ENCODE data around the gene FAM200C. TPM values are rescaled to one million over a fixed set of nuclear protein-coding genes. Genes with fewer than 3 reads are reported as not detected.

Gene FAM200C
- total RNA-seq, 4 donors from 2014 or later = 0.87 to 3.2 (median 1.8) TPM

DNA sequence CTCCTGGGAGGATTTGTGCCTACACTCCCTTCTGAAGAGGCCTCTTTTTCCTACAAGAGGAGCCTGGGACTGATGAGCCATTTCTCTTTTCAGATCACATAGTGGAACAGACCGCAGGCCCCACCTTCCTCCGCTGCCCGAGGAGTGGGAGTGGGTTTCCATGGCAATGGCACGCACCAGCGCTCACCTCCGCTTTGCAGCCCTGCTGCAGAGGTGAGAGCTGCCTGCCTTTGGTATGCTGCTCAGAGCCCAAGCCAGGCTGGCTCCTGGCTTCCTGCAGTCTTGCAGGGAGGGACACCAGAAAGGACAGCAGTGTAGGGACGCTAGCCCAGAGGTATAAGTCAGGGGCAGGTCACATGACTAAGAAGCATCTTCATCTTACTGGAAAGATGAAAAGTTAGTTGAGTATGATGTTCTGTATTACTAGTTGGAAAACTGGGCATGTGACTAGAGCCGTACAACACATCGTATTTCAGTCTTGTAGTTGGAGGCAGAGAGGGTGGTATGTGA, 34.2 kb upstream of the FAM200C start:
- TF ChIP-seq POLR2A (IDR thresholded peaks at IDR 0.05) = no peak
- TF ChIP-seq, protein P1, sequence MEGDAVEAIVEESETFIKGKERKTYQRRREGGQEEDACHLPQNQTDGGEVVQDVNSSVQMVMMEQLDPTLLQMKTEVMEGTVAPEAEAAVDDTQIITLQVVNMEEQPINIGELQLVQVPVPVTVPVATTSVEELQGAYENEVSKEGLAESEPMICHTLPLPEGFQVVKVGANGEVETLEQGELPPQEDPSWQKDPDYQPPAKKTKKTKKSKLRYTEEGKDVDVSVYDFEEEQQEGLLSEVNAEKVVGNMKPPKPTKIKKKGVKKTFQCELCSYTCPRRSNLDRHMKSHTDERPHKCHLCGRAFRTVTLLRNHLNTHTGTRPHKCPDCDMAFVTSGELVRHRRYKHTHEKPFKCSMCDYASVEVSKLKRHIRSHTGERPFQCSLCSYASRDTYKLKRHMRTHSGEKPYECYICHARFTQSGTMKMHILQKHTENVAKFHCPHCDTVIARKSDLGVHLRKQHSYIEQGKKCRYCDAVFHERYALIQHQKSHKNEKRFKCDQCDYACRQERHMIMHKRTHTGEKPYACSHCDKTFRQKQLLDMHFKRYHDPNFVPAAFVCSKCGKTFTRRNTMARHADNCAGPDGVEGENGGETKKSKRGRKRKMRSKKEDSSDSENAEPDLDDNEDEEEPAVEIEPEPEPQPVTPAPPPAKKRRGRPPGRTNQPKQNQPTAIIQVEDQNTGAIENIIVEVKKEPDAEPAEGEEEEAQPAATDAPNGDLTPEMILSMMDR (IDR thresholded peaks at IDR 0.05) = no peak
- Histone ChIP-seq H3K9me3 (no peaks in the 10 kb centered on the region), H3K27ac (peak overlapping the region in 2 of 4 donors; percentile 1 to 59), H3K27me3 (no peaks in the 10 kb centered on the region), H3K36me3 (peaks cover 0 to 14% (median 0%) of the 10 kb centered on the region in 3 donors), H3K4me1 (peaks cover 0 to 34% (median 7%) of the 10 kb centered on the region in 3 donors), H3K4me3 (no peak overlapping the region)
- no peak for DNase-seq
- WGBS, 2 donors = 16 to 33% methylated on average over 5 to 9 of the region's 9 CpGs
- intact Hi-C loops (cut with DNase I) = no loop called here

DNA sequence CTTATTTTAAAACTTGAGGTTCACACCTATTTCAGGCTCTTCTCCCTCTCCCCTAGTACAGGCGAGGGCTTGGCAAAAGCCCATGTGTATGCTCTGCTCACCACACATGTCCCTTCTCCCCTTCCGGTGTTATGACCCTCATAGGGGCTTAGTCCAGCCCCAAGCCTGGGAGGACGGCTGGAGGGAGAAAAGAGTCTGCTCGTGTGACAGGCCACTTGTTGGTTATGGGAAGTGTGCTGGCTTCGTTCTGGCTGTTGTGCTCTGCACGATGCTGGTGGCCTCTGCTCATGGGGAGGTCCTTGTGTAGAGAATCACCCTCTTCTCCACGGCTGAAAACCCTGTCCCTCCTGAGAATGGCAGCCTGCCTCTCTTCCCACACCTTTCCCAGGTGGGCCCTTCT, 32.9 kb upstream of the FAM200C start:
- no peak for DNase-seq
- Histone ChIP-seq H3K27me3 (no peaks in the 10 kb centered on the region), H3K4me1 (peaks cover 0 to 25% (median 3%) of the 10 kb centered on the region in 3 donors), H3K4me3 (no peak overlapping the region), H3K36me3 (peaks cover 0 to 27% (median 0%) of the 10 kb centered on the region in 3 donors), H3K9me3 (no peaks in the 10 kb centered on the region), H3K27ac (no peak overlapping the region)
- TF ChIP-seq POLR2A (IDR thresholded peaks at IDR 0.05) = no peak
- TF ChIP-seq, protein P1 (IDR thresholded peaks at IDR 0.05) = no peak
- 86 to 87% methylated on average over 6 of the region's 7 CpGs for WGBS, 2 donors
- intact Hi-C loops (cut with DNase I) = no loop called here

DNA sequence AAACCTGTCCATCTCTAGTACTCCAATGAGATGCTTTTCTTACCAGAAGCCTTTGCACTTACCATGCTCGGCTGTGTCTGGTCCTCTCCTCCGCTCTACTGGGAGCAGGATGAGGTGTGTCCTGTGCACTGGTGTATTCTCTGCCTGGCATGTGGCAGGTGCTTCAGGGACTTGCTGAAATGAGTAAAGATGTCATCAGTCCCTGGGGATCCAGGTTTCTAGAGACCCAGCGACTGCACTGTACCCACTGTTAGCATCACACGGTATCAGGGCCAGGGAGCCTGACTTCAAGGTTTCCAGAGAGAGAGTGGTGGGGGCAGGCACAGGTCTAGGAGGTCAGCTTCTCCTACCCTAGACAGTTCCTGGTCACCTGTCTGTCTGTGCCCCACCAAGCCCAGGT, 32.3 kb upstream of the FAM200C start:
- Histone ChIP-seq H3K27ac (no peak overlapping the region), H3K27me3 (no peaks in the 10 kb centered on the region), H3K9me3 (no peaks in the 10 kb centered on the region), H3K36me3 (peaks cover 0 to 33% (median 0%) of the 10 kb centered on the region in 3 donors), H3K4me3 (no peak overlapping the region), H3K4me1 (peaks cover 0 to 25% (median 3%) of the 10 kb centered on the region in 3 donors)
- no peak for TF ChIP-seq POLR2A (IDR thresholded peaks at IDR 0.05)
- TF ChIP-seq, protein P1 (IDR thresholded peaks at IDR 0.05) = no peak
- no peak for DNase-seq
- intact Hi-C loops (cut with DNase I) = no loop called here
- WGBS, 2 donors = 83 to 92% methylated on average over 2 to 3 of the region's 4 CpGs

DNA sequence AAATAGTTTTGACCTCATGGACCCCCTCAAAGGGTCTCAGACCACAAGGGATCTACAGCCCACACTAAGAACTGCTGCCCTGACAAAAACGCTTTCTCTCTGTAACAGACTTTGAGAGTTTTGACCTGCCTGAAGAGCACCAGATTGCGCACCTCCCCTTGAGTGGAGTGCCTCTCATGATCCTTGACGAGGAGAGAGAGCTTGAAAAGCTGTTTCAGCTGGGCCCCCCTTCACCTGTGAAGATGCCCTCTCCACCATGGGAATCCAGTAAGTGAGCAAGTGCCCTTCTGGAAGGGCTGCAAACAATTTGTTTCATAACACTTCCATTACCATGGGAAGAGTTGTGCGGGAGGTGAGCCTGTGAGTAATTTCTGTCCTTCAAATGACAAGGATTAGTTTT, 27.8 kb upstream of the FAM200C start:
- H3K27ac ChIP-seq = no peak overlapping the region
- no peaks in the 10 kb centered on the region for H3K27me3 ChIP-seq
- 97 to 100% methylated on average over 2 to 4 of the region's 4 CpGs for WGBS, 2 donors
- H3K9me3 ChIP-seq = no peaks in the 10 kb centered on the region
- H3K36me3 ChIP-seq = peaks cover 0 to 40% (median 0%) of the 10 kb centered on the region in 3 donors
- no peak for TF ChIP-seq POLR2A (IDR thresholded peaks at IDR 0.05)
- TF ChIP-seq, protein P1 (IDR thresholded peaks at IDR 0.05) = no peak
- peaks cover 3 to 28% (median 12%) of the 10 kb centered on the region in 3 donors for H3K4me1 ChIP-seq
- intact Hi-C loops (cut with DNase I) = no loop called here
- no peak overlapping the region for H3K4me3 ChIP-seq
- DNase-seq = no peak

DNA sequence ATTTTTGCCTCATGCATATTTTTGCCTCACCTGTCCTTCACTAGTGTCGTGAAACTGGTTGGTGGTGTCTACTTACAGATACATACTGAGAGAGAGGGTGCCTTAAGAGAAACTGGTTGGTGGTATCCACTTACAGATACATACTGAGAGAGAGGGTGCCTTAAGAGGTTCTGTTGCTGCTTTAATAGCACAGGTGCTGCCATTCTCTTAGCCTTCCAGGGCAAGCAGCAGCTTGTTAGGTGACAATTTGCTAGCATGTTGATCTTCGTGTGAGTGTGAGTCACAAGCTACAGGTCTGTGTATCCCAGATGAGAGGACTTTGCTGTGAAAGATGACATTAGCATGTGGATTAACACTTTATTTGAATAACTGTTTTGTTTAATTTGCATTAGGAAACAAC, 23.2 kb upstream of the FAM200C start:
- DNase-seq = no peak
- peak overlapping the region in 3 of 4 donors; percentile 60 to 88 (median 79) for H3K4me3 ChIP-seq
- intact Hi-C loops (cut with DNase I) = no loop called here
- no peaks in the 10 kb centered on the region for H3K27me3 ChIP-seq
- peaks cover 5 to 57% (median 29%) of the 10 kb centered on the region in 3 donors for H3K4me1 ChIP-seq
- TF ChIP-seq POLR2A (IDR thresholded peaks at IDR 0.05) = no peak
- TF ChIP-seq, protein P1 (IDR thresholded peaks at IDR 0.05) = no peak
- H3K27ac ChIP-seq = peak overlapping the region; percentile 7 to 94 (median 85)
- H3K36me3 ChIP-seq = peaks cover 0 to 16% (median 0%) of the 10 kb centered on the region in 3 donors
- 13 to 21% methylated on average over 2 of the region's 2 CpGs for WGBS, 2 donors
- H3K9me3 ChIP-seq = no peaks in the 10 kb centered on the region

All from esophagus squamous epithelium (tissue), 5 donors.